Upper lobe of left lung (tissue), 6 donors: ENCODE results near the gene CUX1. TPM values are rescaled to one million over a fixed set of nuclear protein-coding genes. Genes with fewer than 3 reads are reported as not detected.
"Not testable (repeated sequence)": the region's sequence is repeated elsewhere in the genome, so short reads cannot be mapped to it uniquely, and the experiment has no call there.

Experiments
- ATAC-seq, 2 donors: fragments of 200-7000 bp; cut with Tn5 transposase; one replicate each; pipeline ENCODE4 v1.9.1; 2022; ENCODE audit warnings: mild to moderate bottlenecking in 2 of 2, moderate library complexity in 2 of 2; ENCODE audit not compliant: low FRiP score in 2 of 2
- DNase-seq, 2 donors: peaks; one replicate each; pipeline ENCODE4 v3.0.0-alpha.2; 2019 to 2020
- H3K27ac ChIP-seq, 4 donors: fragments of 200-600 bp; sonication (generic); one replicate each; pipeline ENCODE4 v1.5.1; 2016 to 2019
- H3K27me3 ChIP-seq, 4 donors: fragments of 200-600 bp; sonication (generic); one replicate each; pipeline ENCODE4 v1.5.1; 2017 to 2019
- H3K36me3 ChIP-seq, 4 donors: fragments of 200-600 bp; sonication (generic); one replicate each; pipeline ENCODE4 v1.5.1; 2016 to 2019
- H3K4me1 ChIP-seq, 4 donors: fragments of 200-600 bp; sonication (generic); one replicate each; pipeline ENCODE4 v1.5.1; 2018 to 2019
- H3K4me3 ChIP-seq, 4 donors: fragments of 200-600 bp; sonication (generic); one replicate each; pipeline ENCODE4 v1.5.1; 2017 to 2019; ENCODE audit warnings: mild to moderate bottlenecking in 2 of 4, moderate library complexity in 1 of 4
- H3K9me3 ChIP-seq, 4 donors: fragments of 200-600 bp; sonication (generic); one replicate each; pipeline ENCODE4 v1.5.1; 2018 to 2019
- EP300 ChIP-seq, 4 donors: sonication (generic); formaldehyde crosslinking; IDR thresholded peaks; one replicate each; pipeline ENCODE4 v1.5.1; 2017; ENCODE audit warnings: antibody characterized with exemption in 4 of 4, control low read depth in 2 of 4
- POLR2A ChIP-seq, 4 donors: fragments of 450-650 bp; IDR thresholded peaks; one replicate each; pipeline ENCODE4 v1.5.1; 2016 to 2017; ENCODE audit warnings: antibody characterized with exemption in 4 of 4, mild to moderate bottlenecking in 2 of 4
- POLR2AphosphoS5 ChIP-seq, 2 donors: sonication (generic); formaldehyde crosslinking; IDR thresholded peaks; one replicate each; pipeline ENCODE4 v1.5.1; 2017; ENCODE audit warnings: antibody characterized with exemption in 2 of 2
- WGBS, 2 donors: methylation state at CpG; one replicate each; pipeline ENCODE4 v1.1.5; 2017 to 2018; 5-methylcytosine and 5-hydroxymethylcytosine counted together
- total RNA-seq, 6 donors: library from RNA; depleted of rRNA in 4 of 6; stranded (reverse); fragments of >200 nt in 4 of 6; gene quantifications; one replicate each; pipeline versions ENCODE4 v1.1.0 to v1.2.1, GENCODE V29; 2016 to 2021
- TF ChIP-seq, protein P1 (sequence below), 6 experiments: fragments of 450-650 bp in 4 of 6; fragments of 200-600 bp in 2 of 6; sonication (generic) in 2 of 6; IDR thresholded peaks; one replicate each; pipeline ENCODE4 v1.5.1; 2016 to 2019; ENCODE audit warnings: antibody characterized with exemption in 6 of 6
- donor health status: DM: no; HTN: no; CAD: no; lungs with moderate emphysema.
- donor health status: DM: no; HTN: yes; CAD: no; lungs with severe emphysema.

Gene CUX1
- total RNA-seq, 6 donors from 2014 or later = 106 to 188 (median 115) TPM

DNA sequence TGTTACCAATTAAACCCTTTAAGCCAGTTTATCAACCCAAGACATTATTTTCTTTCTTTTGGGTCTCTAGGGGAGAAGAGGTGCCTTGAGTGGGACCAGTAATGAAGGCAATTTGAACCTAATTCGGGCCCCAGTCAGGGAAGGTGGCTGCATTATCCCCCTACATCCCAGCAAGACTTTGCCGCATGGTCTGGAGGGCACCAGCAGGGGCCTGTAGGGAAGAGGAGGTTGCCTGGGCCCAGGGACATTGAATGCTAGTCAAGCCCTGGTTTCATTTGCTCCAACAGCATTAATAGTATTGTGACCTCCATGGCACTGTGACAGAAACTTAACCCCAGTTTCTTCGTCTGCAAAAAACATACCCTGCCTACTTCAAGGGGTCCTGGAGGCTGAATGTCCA is 108.8 kb downstream of the CUX1 start:
- DNase-seq (no peak), ATAC-seq (no peak)
- H3K4me1 ChIP-seq = peaks cover 3 to 9% (median 5%) of the 10 kb centered on the region in 4 donors
- H3K27ac ChIP-seq = no peak overlapping the region
- TF ChIP-seq EP300 (IDR thresholded peaks at IDR 0.05) = no peak
- TF ChIP-seq POLR2A (IDR thresholded peaks at IDR 0.05) = no peak
- no peak for TF ChIP-seq POLR2AphosphoS5 (IDR thresholded peaks at IDR 0.05)
- TF ChIP-seq, protein P1, sequence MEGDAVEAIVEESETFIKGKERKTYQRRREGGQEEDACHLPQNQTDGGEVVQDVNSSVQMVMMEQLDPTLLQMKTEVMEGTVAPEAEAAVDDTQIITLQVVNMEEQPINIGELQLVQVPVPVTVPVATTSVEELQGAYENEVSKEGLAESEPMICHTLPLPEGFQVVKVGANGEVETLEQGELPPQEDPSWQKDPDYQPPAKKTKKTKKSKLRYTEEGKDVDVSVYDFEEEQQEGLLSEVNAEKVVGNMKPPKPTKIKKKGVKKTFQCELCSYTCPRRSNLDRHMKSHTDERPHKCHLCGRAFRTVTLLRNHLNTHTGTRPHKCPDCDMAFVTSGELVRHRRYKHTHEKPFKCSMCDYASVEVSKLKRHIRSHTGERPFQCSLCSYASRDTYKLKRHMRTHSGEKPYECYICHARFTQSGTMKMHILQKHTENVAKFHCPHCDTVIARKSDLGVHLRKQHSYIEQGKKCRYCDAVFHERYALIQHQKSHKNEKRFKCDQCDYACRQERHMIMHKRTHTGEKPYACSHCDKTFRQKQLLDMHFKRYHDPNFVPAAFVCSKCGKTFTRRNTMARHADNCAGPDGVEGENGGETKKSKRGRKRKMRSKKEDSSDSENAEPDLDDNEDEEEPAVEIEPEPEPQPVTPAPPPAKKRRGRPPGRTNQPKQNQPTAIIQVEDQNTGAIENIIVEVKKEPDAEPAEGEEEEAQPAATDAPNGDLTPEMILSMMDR (IDR thresholded peaks at IDR 0.05) = no peak
- no peak overlapping the region for H3K4me3 ChIP-seq
- no peaks in the 10 kb centered on the region for H3K9me3 ChIP-seq
- 77 to 88% methylated on average over 3 of the region's 3 CpGs for WGBS, 2 donors
- peaks cover 0 to 5% (median 0%) of the 10 kb centered on the region in 4 donors for H3K36me3 ChIP-seq
- no peaks in the 10 kb centered on the region for H3K27me3 ChIP-seq

DNA sequence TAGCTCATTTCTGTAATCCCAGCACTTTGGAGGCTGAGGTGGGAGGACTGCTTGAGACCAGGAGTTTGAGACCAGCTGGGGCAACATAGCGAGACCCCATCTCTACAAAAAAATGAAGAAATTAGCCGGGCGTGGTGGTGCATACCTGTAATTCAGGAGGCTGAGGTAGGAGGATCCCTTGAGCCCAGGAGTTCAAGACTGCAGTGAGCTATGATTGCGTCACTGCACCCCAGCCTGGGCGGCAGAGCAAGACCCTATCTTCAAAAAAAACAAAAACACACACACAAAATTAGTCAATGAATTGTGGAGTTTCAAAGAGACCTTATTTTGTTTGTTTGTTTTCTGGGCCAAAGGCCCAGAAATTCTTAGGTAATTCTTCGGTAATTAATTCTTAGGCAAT is 110.0 kb downstream of the CUX1 start:
- H3K27ac ChIP-seq = peak overlapping the region in 2 of 4 donors; percentile 35 to 63
- TF ChIP-seq POLR2A (IDR thresholded peaks at IDR 0.05) = no peak
- TF ChIP-seq POLR2AphosphoS5 (IDR thresholded peaks at IDR 0.05) = no peak
- TF ChIP-seq, protein P1 (IDR thresholded peaks at IDR 0.05) = no peak
- TF ChIP-seq EP300 (IDR thresholded peaks at IDR 0.05) = no peak
- DNase-seq = no peak
- no peak for ATAC-seq
- WGBS, 2 donors = 79 to 85% methylated on average over 6 of the region's 6 CpGs
- peaks cover 0 to 5% (median 0%) of the 10 kb centered on the region in 4 donors for H3K36me3 ChIP-seq
- peaks cover 0 to 7% (median 3%) of the 10 kb centered on the region in 4 donors for H3K4me1 ChIP-seq
- H3K4me3 ChIP-seq = no peak overlapping the region
- H3K27me3 ChIP-seq = no peaks in the 10 kb centered on the region
- no peaks in the 10 kb centered on the region for H3K9me3 ChIP-seq

DNA sequence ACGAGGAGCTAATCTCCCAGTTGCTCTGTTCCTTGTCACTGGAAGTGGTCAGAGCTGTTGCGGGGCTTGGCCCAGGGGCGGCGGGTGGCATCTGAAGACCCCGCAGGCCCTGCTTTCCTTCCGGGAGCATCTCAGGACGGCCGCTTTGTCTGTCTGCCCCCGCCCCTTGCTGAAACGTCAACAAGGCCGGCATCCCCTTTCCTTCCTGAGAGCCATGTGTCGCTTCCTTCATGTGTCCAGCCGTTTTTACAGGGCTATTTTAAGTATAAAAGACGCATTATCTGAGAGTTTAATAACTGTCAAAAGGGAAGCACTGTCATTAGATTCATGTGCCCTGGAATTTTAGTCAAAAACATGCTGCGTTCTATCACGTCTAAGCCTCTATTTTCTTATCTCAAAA is 110.4 kb downstream of the CUX1 start:
- H3K27ac ChIP-seq = peak overlapping the region in 2 of 4 donors; percentile 35 to 63
- H3K27me3 ChIP-seq = no peaks in the 10 kb centered on the region
- no peak for TF ChIP-seq EP300 (IDR thresholded peaks at IDR 0.05)
- TF ChIP-seq, protein P1 (IDR thresholded peaks at IDR 0.05) = no peak
- no peak for TF ChIP-seq POLR2A (IDR thresholded peaks at IDR 0.05)
- TF ChIP-seq POLR2AphosphoS5 (IDR thresholded peaks at IDR 0.05) = no peak
- ATAC-seq = no peak
- H3K9me3 ChIP-seq = no peaks in the 10 kb centered on the region
- H3K36me3 ChIP-seq = peaks cover 0 to 5% (median 0%) of the 10 kb centered on the region in 4 donors
- peaks cover 0 to 5% (median 2%) of the 10 kb centered on the region in 4 donors for H3K4me1 ChIP-seq
- 29 to 39% methylated on average over 14 to 16 of the region's 16 CpGs for WGBS, 2 donors
- no peak overlapping the region for H3K4me3 ChIP-seq
- peak in 1 of 2 donors; percentile 60 for DNase-seq

DNA sequence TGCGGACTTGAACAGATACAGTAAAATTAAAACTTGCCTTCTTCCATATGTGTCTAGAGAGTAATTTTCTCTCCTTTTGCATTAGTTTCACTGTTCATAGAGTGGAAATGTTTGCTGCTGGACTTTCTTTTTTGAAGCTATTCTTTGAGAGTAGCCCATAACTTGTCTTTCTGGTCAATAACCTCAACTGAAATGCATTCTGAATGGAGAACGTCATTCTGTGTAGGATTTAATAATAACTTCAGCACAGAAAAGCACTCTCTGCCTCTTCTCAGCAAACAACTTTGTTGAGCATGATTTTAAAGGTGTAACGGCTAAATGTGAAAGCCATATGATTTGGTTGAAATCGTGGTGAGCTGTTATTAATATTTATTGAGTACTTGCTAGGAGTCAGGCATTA is 111.8 kb downstream of the CUX1 start:
- DNase-seq (no peak), ATAC-seq (no peak)
- H3K36me3 ChIP-seq = no peaks in the 10 kb centered on the region
- H3K4me3 ChIP-seq = no peak overlapping the region
- H3K27me3 ChIP-seq = no peaks in the 10 kb centered on the region
- no peak overlapping the region for H3K27ac ChIP-seq
- no peaks in the 10 kb centered on the region for H3K9me3 ChIP-seq
- WGBS, 2 donors = 86 to 92% methylated on average over 4 of the region's 4 CpGs
- no peak for TF ChIP-seq POLR2A (IDR thresholded peaks at IDR 0.05)
- TF ChIP-seq, protein P1 (IDR thresholded peaks at IDR 0.05) = no peak
- TF ChIP-seq POLR2AphosphoS5 (IDR thresholded peaks at IDR 0.05) = no peak
- no peak for TF ChIP-seq EP300 (IDR thresholded peaks at IDR 0.05)
- H3K4me1 ChIP-seq = peaks cover under 1 to 5% (median 4%) of the 10 kb centered on the region in 4 donors

DNA sequence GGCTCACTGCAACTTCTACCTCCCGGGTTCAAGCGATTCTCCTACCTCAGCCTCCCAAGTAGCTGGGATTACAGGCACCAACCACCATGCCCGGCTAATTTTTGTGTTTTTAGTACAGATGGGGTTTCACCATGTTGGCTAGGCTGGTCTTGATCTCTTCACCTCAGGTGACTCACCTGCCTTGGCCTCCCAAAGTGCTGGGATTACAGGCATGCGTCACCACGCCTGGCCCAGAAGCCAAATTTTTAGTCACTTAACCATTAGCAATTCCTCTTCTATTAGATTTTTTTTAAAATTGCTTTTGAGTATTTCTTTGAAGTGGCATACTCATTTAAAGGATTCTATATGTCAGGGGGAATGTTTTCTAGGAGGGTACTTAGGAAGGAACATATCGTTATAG is 112.5 kb downstream of the CUX1 start:
- not testable (repeated sequence) for H3K9me3 ChIP-seq, H3K36me3 ChIP-seq, ATAC-seq, H3K27ac ChIP-seq, DNase-seq, H3K27me3 ChIP-seq, H3K4me3 ChIP-seq
- peaks cover 4 to 10% (median 4%) of the 10 kb centered on the region in 4 donors for H3K4me1 ChIP-seq
- 95 to 97% methylated on average over 6 of the region's 6 CpGs for WGBS, 2 donors
